GM12878 (cell line): ENCODE measurements around the gene RGS6. TPM values are rescaled to one million over a fixed set of nuclear protein-coding genes. Genes with fewer than 3 reads are reported as not detected.
A peak's percentile ranks its signal among the peaks of the same experiment; 100 is the strongest.

Source experiments
- ATAC-seq: fragments of 200-7000 bp; cut with Tn5 transposase; 3 replicates; pipeline ENCODE4 v1.9.1; 2020; ENCODE audit warnings: mild to moderate bottlenecking, moderate library complexity
- BruUV-seq: library from RNA; stranded (reverse); fragments of 400-500 nt; replicated peaks from 2 replicates; lab custom pipeline; 2021; lab: Mats Ljungman, UMichigan
- CTCF ChIA-PET: fragments of 300-600 bp; sonication (Branson Sonifier 250); formaldehyde crosslinking; extraction: SDS; loops from one replicate; lab custom pipeline; 2021; ENCODE audit warnings: inconsistent platforms; lab: Yijun Ruan, JAX
- POLR2A ChIA-PET: fragments of 350-600 bp; formaldehyde crosslinking; extraction: SDS; loops from one replicate; lab custom pipeline; 2021; ENCODE audit warnings: inconsistent platforms; lab: Charles Lee
- RAD21 ChIA-PET: fragments of 300-600 bp; sonication (Branson Sonifier 250); formaldehyde crosslinking; loops from one replicate; lab custom pipeline; 2023; ENCODE audit warnings: antibody characterized with exemption; ENCODE audit not compliant: unreplicated experiment; lab: Charles Lee
- SMC1A ChIA-PET: fragments of 300-600 bp; sonication (Branson Sonifier 250); formaldehyde crosslinking; loops from one replicate; lab custom pipeline; 2023; ENCODE audit not compliant: unreplicated experiment, uncharacterized antibody; lab: Charles Lee
- DNase-seq: peaks from one replicate; pipeline ENCODE4 v3.0.0-alpha.2; 2011; ENCODE audit warnings: low read depth, low spot score
- FAIRE-seq: peaks from 3 replicates; lab custom pipeline; 2011; peaks lifted over from hg19 to GRCh38; lab: Jason Lieb, UNC
- H2AFZ ChIP-seq: 2 replicates; pipeline ENCODE4 v1.6.0; 2011; ENCODE audit warnings: low read depth, low read length, control low read depth; ENCODE audit not compliant: control insufficient read depth
- H3K27ac ChIP-seq: 2 replicates; pipeline ENCODE4 v1.5.1; 2011; ENCODE audit warnings: control low read depth; ENCODE audit not compliant: control insufficient read depth, insufficient read depth
- H3K27me3 ChIP-seq, 2 experiments: replicated peaks in 1 of 2; 2 replicates each; pipeline versions ENCODE4 v1.6.0 to v1.6.1; 2011; ENCODE audit warnings: low read length in 1 of 2; ENCODE audit not compliant: control insufficient read depth in 2 of 2, insufficient read depth in 2 of 2
- H3K36me3 ChIP-seq, 2 experiments: 2 replicates each; pipeline ENCODE4 v1.5.1; 2011; ENCODE audit warnings: low read length in 1 of 2; ENCODE audit not compliant: control insufficient read depth in 2 of 2, insufficient read depth in 2 of 2
- H3K4me1 ChIP-seq: 2 replicates; pipeline ENCODE4 v1.6.1; 2011; ENCODE audit warnings: mild to moderate bottlenecking, low read length, moderate library complexity, mixed read lengths; ENCODE audit not compliant: control insufficient read depth, insufficient read depth
- H3K4me2 ChIP-seq: 2 replicates; pipeline ENCODE4 v1.6.0; 2011; ENCODE audit warnings: control low read depth; ENCODE audit not compliant: control insufficient read depth, insufficient read depth
- H3K4me3 ChIP-seq: fragments of 200-600 bp; sonication (generic); 2 replicates; pipeline ENCODE4 v1.5.1; 2016
- H3K79me2 ChIP-seq: 2 replicates; pipeline ENCODE4 v1.6.0; 2011; ENCODE audit warnings: low read length; ENCODE audit not compliant: control insufficient read depth, insufficient read depth
- H3K9ac ChIP-seq: 2 replicates; pipeline ENCODE4 v1.8.0; 2011; ENCODE audit warnings: low read length, control low read depth, mixed read lengths; ENCODE audit not compliant: control insufficient read depth, insufficient read depth
- H3K9me3 ChIP-seq: replicated peaks from 3 replicates; pipeline ENCODE4 v1.5.1; 2011; ENCODE audit warnings: mild to moderate bottlenecking, low read length; ENCODE audit not compliant: control insufficient read depth, insufficient read depth
- H4K20me1 ChIP-seq: 2 replicates; pipeline ENCODE4 v1.6.0; 2011; ENCODE audit not compliant: control insufficient read depth, insufficient read depth
- ASH2L ChIP-seq: fragments of 300-600, 200-600 bp; sonication (generic); IDR thresholded peaks from 2 replicates; pipeline ENCODE4 v1.6.1; 2017; ENCODE audit warnings: low read depth, mild to moderate bottlenecking, borderline replicate concordance
- CBFB ChIP-seq: IDR thresholded peaks from 2 replicates; pipeline ENCODE4 v1.6.1; 2016; ENCODE audit warnings: antibody characterized with exemption, low read depth
- CBX5 ChIP-seq: sonication (generic); IDR thresholded peaks from 2 replicates; pipeline ENCODE4 v1.6.1; 2016; ENCODE audit warnings: low read depth, moderate library complexity, mild to moderate bottlenecking, inconsistent platforms
- IRF4 ChIP-seq: IDR thresholded peaks from 2 replicates; pipeline ENCODE4 v1.6.1; 2011; ENCODE audit warnings: low read depth, low read length
- NR2C2 ChIP-seq: IDR thresholded peaks from 2 replicates; pipeline ENCODE4 v1.6.1; 2011; ENCODE audit warnings: borderline replicate concordance, low read depth; ENCODE audit not compliant: control insufficient read depth, insufficient read length
- RB1 ChIP-seq: fragments of 450-650 bp; formaldehyde crosslinking; IDR thresholded peaks from 2 replicates; pipeline ENCODE4 v1.6.1; 2017; ENCODE audit warnings: mild to moderate bottlenecking, borderline replicate concordance
- RELA ChIP-seq: fragments of 450-650 bp; IDR thresholded peaks from 2 replicates; pipeline ENCODE4 v1.8.0; 2014; ENCODE audit warnings: borderline replicate concordance; ENCODE audit not compliant: partially characterized antibody
- SPI1 ChIP-seq: IDR thresholded peaks from 2 replicates; pipeline ENCODE4 v1.6.1; 2011; ENCODE audit warnings: low read depth, mild to moderate bottlenecking, low read length, moderate library complexity, borderline replicate concordance; ENCODE audit not compliant: insufficient read depth
- SREBF1 ChIP-seq: IDR thresholded peaks from 2 replicates; pipeline ENCODE4 v1.6.1; 2012; ENCODE audit warnings: mild to moderate bottlenecking, low read length
- SRF ChIP-seq, 2 experiments: IDR thresholded peaks; 2 replicates each; pipeline ENCODE4 v1.6.1; 2011; ENCODE audit warnings: low read depth in 2 of 2, low read length in 2 of 2, mild to moderate bottlenecking in 1 of 2, moderate library complexity in 1 of 2
- ZBED1 ChIP-seq: IDR thresholded peaks from 2 replicates; pipeline ENCODE4 v1.6.1; 2016; ENCODE audit warnings: borderline replicate concordance
- WGBS: methylation state at CpG from one replicate; pipeline ENCODE4 v1.1.6; 2016; ENCODE audit warnings: low lambda C conversion rate; ENCODE audit not compliant: insufficient replicate concordance, insufficient coverage; ENCODE audit errors: missing lambda C conversion rate; 5-methylcytosine and 5-hydroxymethylcytosine counted together
- in situ Hi-C: fragments of 300-500 bp; cut with MboI; formaldehyde crosslinking; loops from 9 replicates; pipeline ENCODE4 v1.14.3; 2018; ENCODE audit warnings: mixed read lengths
- intact Hi-C: fragments of 100-400 bp; cut with micrococcal nuclease; formaldehyde crosslinking; loops from one replicate; pipeline ENCODE4 v1.14.2; 2022; ENCODE audit not compliant: unreplicated experiment
- polyA plus RNA-seq, 11 experiments: library from polyadenylated mRNA; depleted of rRNA in 4 of 11; unstranded in 6 of 11; stranded (reverse) in 5 of 11; fragments of >200 nt; fragmentation: Nextera tagmentation in 4 of 11; fragmentation: Illumina TruSeq in 1 of 11; extraction: Ambion mirVana in 4 of 11; extraction: Trizol in 1 of 11; gene quantifications; 1 replicate in 1 of 11; 2 replicates in 10 of 11; pipeline versions ENCODE4 v1.2.1 to v1.2.3, GENCODE V29; 2011 to 2016; ENCODE audit warnings: inconsistent platforms in 2 of 11, missing spikeins in 2 of 11, low read depth in 1 of 11
- total RNA-seq, 4 experiments: library from RNA; depleted of rRNA in 3 of 4; stranded (reverse); fragments of >200 nt in 3 of 4; fragmentation: Illumina TruSeq in 1 of 4; extraction: Trizol in 1 of 4; gene quantifications; 2 replicates each; pipeline versions ENCODE4 v1.2.1 to v1.2.3, GENCODE V29; 2013 to 2021

Gene RGS6
- total and polyA plus RNA-seq, 10 of the 15 experiments (the other 5 are each of a cell fraction or from before 2014, with no cell fraction given): 3.9 to 18.1 (median 12.4) TPM

- no peak for TF ChIP-seq SPI1
- TF ChIP-seq, all 136 proteins: peak for 0
Observed at GRCh38 chr14:71959055-71959454, 26.8 kb downstream of the RGS6 start (continued).

- no peak for ATAC-seq
- Histone ChIP-seq H3K4me3 (no peak overlapping the region), H2AFZ (no peak overlapping the region), H3K79me2 (no peaks in the 10 kb centered on the region), H3K9me3 (no peaks in the 10 kb centered on the region), H3K27ac (0 out of 2 replicates have a peak overlapping the region, but pooled peaks have one; percentile 52), H3K9ac (no peak overlapping the region), H3K36me3 (no peaks in the 10 kb centered on the region), H4K20me1 (no peaks in the 10 kb centered on the region), H3K4me2 (no peak overlapping the region), H3K27me3 (no peaks in the 10 kb centered on the region), H3K4me1 (peaks cover 30% of the 10 kb centered on the region)
- ChIA-PET RAD21 (interaction anchor here (0.7 to 4.1 kb wide), 6 partner anchors 8 to 105 kb away, joined by 3 to 32 read pairs (median 4); partner anchors contain the start of gene RGS6), POLR2A (interaction anchor here (1.0 to 1.4 kb wide), 3 partner anchors 11 to 18 kb away, joined by 4 to 9 read pairs (median 5); no protein-coding TSS in a partner anchor), CTCF (interaction anchor here (1.3 kb wide), 2 partner anchors 28 to 69 kb away, joined by 3 read pairs; partner anchors contain the start of gene RGS6), SMC1A (interaction anchor here (1.3 to 1.9 kb wide), 10 partner anchors 10 to 516 kb away, joined by 3 to 10 read pairs (median 6); no protein-coding TSS in a partner anchor)
- DNase-seq: no peak
- WGBS: 66% methylated on average over 8 of the region's 8 CpGs
- no TSS peak for BruUV-seq
- intact Hi-C loops: no loop called here
- TF ChIP-seq CBFB (no peak), SREBF1 (no peak), SRF (IDR thresholded peaks at IDR 0.05; ENCODE audit: low read depth in 2 of 2, low read length in 2 of 2) (no peak), RB1 (no peak), CBX5 (no peak), ZBED1 (no peak), NR2C2 (no peak), ASH2L (no peak), IRF4 (no peak), RELA (no peak)
- FAIRE-seq: no peak
- in situ Hi-C loops: no loop called here
Observed at GRCh38 chr14:71960494-71961353, 28.5 kb downstream of the RGS6 start.
